GM21786 (cell line): ENCODE measurements around the gene CAMKMT.

Experiments
- ATAC-seq: cut with Tn5 transposase; IDR thresholded peaks from one replicate; pipeline ENCODE4 v1.9.1; 2021; ENCODE audit not compliant: unreplicated experiment

The CAMKMT gene

GRCh38 chr2:44361330-44362206 is at the start of gene CAMKMT, which contains the start of gene PREPL:
Gene CAMKMT (plus strand): TSS chr2:44361947.
Gene PREPL (minus strand): TSS chr2:44361494. CDS start chr2:44346342, 15,152 bp downstream.
- peak; percentile 79 for ATAC-seq

- ATAC-seq = no peak
These were observed 47.4 kb upstream of the CAMKMT start for GRCh38 chr2:44314362-44314761.

GRCh38 chr2:44315945-44316344 is 45.8 kb upstream of the CAMKMT start:
- no peak for ATAC-seq

- no peak for ATAC-seq
These were observed 40.9 kb upstream of the CAMKMT start for GRCh38 chr2:44320832-44321231.

GRCh38 chr2:44321360-44321759 is 40.4 kb upstream of the CAMKMT start:
- ATAC-seq = no peak

GRCh38 chr2:44324971-44325426 is 36.7 kb upstream of the CAMKMT start:
- ATAC-seq = no peak

GRCh38 chr2:44325897-44326296 is 35.9 kb upstream of the CAMKMT start:
- no peak for ATAC-seq

GRCh38 chr2:44326548-44327264 is 35.0 kb upstream of the CAMKMT start:
- ATAC-seq = no peak

GRCh38 chr2:44328750-44329149 is 33.0 kb upstream of the CAMKMT start:
- ATAC-seq = no peak

GRCh38 chr2:44329343-44329742 is 32.4 kb upstream of the CAMKMT start:
- ATAC-seq = no peak

- ATAC-seq = no peak
These were observed 30.9 kb upstream of the CAMKMT start for GRCh38 chr2:44330801-44331200.

- ATAC-seq = no peak
These were observed 27.8 kb upstream of the CAMKMT start for GRCh38 chr2:44333994-44334393.

- no peak for ATAC-seq
These were observed 25.8 kb upstream of the CAMKMT start for GRCh38 chr2:44335806-44336538.

- no peak for ATAC-seq
These were observed 18.9 kb upstream of the CAMKMT start for GRCh38 chr2:44342854-44343253.

- ATAC-seq = no peak
These were observed 14.2 kb upstream of the CAMKMT start for GRCh38 chr2:44347526-44347925.

GRCh38 chr2:44348400-44348799 is 13.3 kb upstream of the CAMKMT start:
- ATAC-seq = no peak

- ATAC-seq = no peak
These were observed 12.2 kb upstream of the CAMKMT start for GRCh38 chr2:44349506-44349905.

- ATAC-seq = no peak
These were observed 10.7 kb upstream of the CAMKMT start for GRCh38 chr2:44351088-44351487.

- ATAC-seq = no peak
These were observed 10.1 kb upstream of the CAMKMT start for GRCh38 chr2:44351676-44352075.

GRCh38 chr2:44352510-44352909 is 9.2 kb upstream of the CAMKMT start:
- ATAC-seq = no peak

- no peak for ATAC-seq
These were observed 7.0 kb upstream of the CAMKMT start for GRCh38 chr2:44354761-44355160.
